Lung (tissue), 12 donors: ENCODE results near the gene ADGRV1. TPM values are rescaled to one million over a fixed set of nuclear protein-coding genes. Genes with fewer than 3 reads are reported as not detected.

ENCODE experiments used
- ATAC-seq: fragments of 200-7000 bp; cut with Tn5 transposase; one replicate; pipeline ENCODE4 v1.9.1; 2020; ENCODE audit warnings: moderate number of reproducible peaks; ENCODE audit not compliant: insufficient read depth, low FRiP score
- DNase-seq, 3 donors: peaks; one replicate each; pipeline ENCODE4 v3.0.0-alpha.2; 2013 to 2017
- H3K27ac ChIP-seq, 2 donors: one replicate each; pipeline ENCODE4 v1.5.1; 2013; ENCODE audit warnings: mild to moderate bottlenecking in 2 of 2, moderate library complexity in 2 of 2, control low read depth in 1 of 2, inconsistent platforms in 1 of 2, low read depth in 1 of 2, low read length in 1 of 2
- H3K27me3 ChIP-seq, 3 donors: one replicate each; pipeline ENCODE4 v1.5.1; 2013; ENCODE audit warnings: low read length in 2 of 3; ENCODE audit not compliant: control insufficient read depth in 3 of 3, insufficient read depth in 3 of 3
- H3K36me3 ChIP-seq, 4 donors: one replicate each; pipeline ENCODE4 v1.5.1; 2013; ENCODE audit warnings: low read length in 4 of 4, mild to moderate bottlenecking in 1 of 4, moderate library complexity in 1 of 4; ENCODE audit not compliant: control insufficient read depth in 4 of 4, insufficient read depth in 4 of 4
- H3K4me1 ChIP-seq, 5 donors: one replicate each; pipeline ENCODE4 v1.5.1; 2013; ENCODE audit warnings: low read length in 5 of 5, mild to moderate bottlenecking in 2 of 5, moderate library complexity in 1 of 5; ENCODE audit not compliant: control insufficient read depth in 5 of 5, insufficient read depth in 5 of 5
- H3K4me3 ChIP-seq: one replicate; pipeline ENCODE4 v1.5.1; 2013; ENCODE audit warnings: mild to moderate bottlenecking, control low read depth, moderate library complexity
- H3K9ac ChIP-seq, 2 donors: one replicate each; pipeline ENCODE4 v1.5.1; 2013; ENCODE audit warnings: low read length in 2 of 2, control low read depth in 1 of 2; ENCODE audit not compliant: insufficient read depth in 1 of 2
- H3K9me3 ChIP-seq, 4 donors: one replicate each; pipeline ENCODE4 v1.5.1; 2013; ENCODE audit warnings: low read length in 3 of 4, mild to moderate bottlenecking in 1 of 4, moderate library complexity in 1 of 4; ENCODE audit not compliant: control insufficient read depth in 4 of 4, insufficient read depth in 3 of 4
- CTCF ChIP-seq: IDR thresholded peaks from 2 replicates; pipeline ENCODE4 v1.5.1; 2012; ENCODE audit warnings: mild to moderate bottlenecking; ENCODE audit errors: control extremely low read depth, extremely low read depth
- WGBS, 2 donors: extraction: QIAGEN DNeasy Blood & Tissue Kit; methylation state at CpG; one replicate each; pipeline ENCODE4 v1.1.7; 2013; 5-methylcytosine and 5-hydroxymethylcytosine counted together
- polyA plus RNA-seq, 2 donors: library from polyadenylated mRNA; stranded (reverse); fragments of 200-250 nt; gene quantifications; one replicate each; pipeline ENCODE4 v1.2.1, GENCODE V29; 2013
- total RNA-seq, 2 donors: library from RNA; depleted of rRNA in 1 of 2; stranded (reverse); fragments of >200 nt in 1 of 2; gene quantifications; one replicate each; pipeline ENCODE4 v1.2.1, GENCODE V29; 2014 to 2021
- donor health status: control.
- donor health status: control.
- donor health status: Bipolar disorder and iron deficiency.
- donor health status: healthy.
- donor health status: DM: yes; HTN: yes; CAD: no.

Gene ADGRV1
- total and polyA plus RNA-seq, 4 donors = 3.6 to 66.2 (median 28.2) TPM

GRCh38 chr5:91020065-91020800 is 461.6 kb downstream of the ADGRV1 start:
- TF ChIP-seq CTCF = no peak
- Histone ChIP-seq H3K9me3 (no peaks in the 10 kb centered on the region), H3K27me3 (no peaks in the 10 kb centered on the region), H3K4me3 (no peak overlapping the region), H3K27ac (no peak overlapping the region), H3K9ac (no peak overlapping the region), H3K36me3 (no peaks in the 10 kb centered on the region), H3K4me1 (peaks cover 0 to 20% (median 3%) of the 10 kb centered on the region in 5 donors)
- ATAC-seq (no peak), DNase-seq (no peak)
- WGBS, 2 donors = 92 to 93% methylated on average over 6 of the region's 6 CpGs

- no peak for ATAC-seq
- no peak overlapping the region for H3K4me3 ChIP-seq
- peaks cover 0 to 34% (median 6%) of the 10 kb centered on the region in 5 donors for H3K4me1 ChIP-seq
- 48 to 68% methylated on average over 2 of the region's 2 CpGs for WGBS, 2 donors
- no peaks in the 10 kb centered on the region for H3K27me3 ChIP-seq
- H3K36me3 ChIP-seq = no peaks in the 10 kb centered on the region
- TF ChIP-seq CTCF = no peak
- no peak overlapping the region for H3K27ac ChIP-seq
- no peak for DNase-seq
- H3K9me3 ChIP-seq = no peaks in the 10 kb centered on the region
- H3K9ac ChIP-seq = no peak overlapping the region
These were observed 463.9 kb downstream of the ADGRV1 start for GRCh38 chr5:91022518-91022917.

- H3K27ac ChIP-seq = no peak overlapping the region
- WGBS, 2 donors = 78 to 85% methylated on average over 2 of the region's 2 CpGs
- ATAC-seq = no peak
- H3K4me3 ChIP-seq = no peak overlapping the region
- no peaks in the 10 kb centered on the region for H3K36me3 ChIP-seq
- TF ChIP-seq CTCF = no peak
- peak in 1 of 3 donors; percentile 60 for DNase-seq
- no peak overlapping the region for H3K9ac ChIP-seq
- no peaks in the 10 kb centered on the region for H3K27me3 ChIP-seq
- H3K9me3 ChIP-seq = no peaks in the 10 kb centered on the region
- peaks cover 0 to 43% (median 12%) of the 10 kb centered on the region in 5 donors for H3K4me1 ChIP-seq
These were observed 465.6 kb downstream of the ADGRV1 start for GRCh38 chr5:91024206-91024605.
